ENCODE measurements around the gene POLN.
"Not testable (repeated sequence)": the region's sequence is repeated elsewhere in the genome, so short reads cannot be mapped to it uniquely, and the experiment has no call there.

Gene POLN

GRCh38 chr4:2212831-2213230 is 29.1 kb downstream of the POLN start:
- no peak for DNase-seq

DNA sequence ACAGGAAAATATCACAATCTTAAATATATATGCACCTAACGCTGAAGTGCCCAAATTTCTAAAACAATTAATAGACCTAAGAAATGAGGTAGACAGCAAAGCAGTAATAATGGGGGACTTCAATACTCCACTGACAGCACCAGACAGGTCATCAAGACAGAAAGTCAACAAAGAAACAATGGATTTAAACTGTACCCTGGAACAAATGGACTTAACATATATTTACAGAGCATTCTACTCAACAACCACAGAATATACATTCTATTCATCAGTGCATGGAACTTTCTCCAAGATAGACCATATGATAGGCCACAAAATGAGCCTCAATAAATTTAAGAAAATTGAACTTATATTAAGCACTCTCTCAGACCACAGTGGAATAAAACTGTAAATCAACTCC is 39.1 kb downstream of the POLN start:
- not testable (repeated sequence) for DNase-seq

GRCh38 chr4:2194496-2194895 is 47.4 kb downstream of the POLN start:
- no peak for DNase-seq

DNA sequence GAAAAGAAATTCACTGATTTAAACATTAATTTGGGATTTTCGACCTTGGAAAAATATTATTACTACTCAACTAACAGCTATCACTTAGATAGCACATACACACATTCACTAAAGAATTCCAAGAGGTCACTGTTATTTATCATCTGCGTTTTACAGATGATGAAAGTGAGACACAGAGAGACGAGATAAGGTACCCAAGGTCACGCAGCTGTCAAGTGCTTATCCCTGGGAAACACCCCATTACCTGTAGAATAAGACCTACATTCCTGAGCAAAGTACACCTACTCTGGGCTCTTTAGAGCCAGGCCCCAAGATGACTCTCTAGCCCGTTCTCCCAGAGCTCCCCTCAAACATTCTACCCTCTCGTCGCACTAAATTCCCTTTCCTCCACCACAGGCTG is 48.6 kb downstream of the POLN start:
- no peak for DNase-seq

DNA sequence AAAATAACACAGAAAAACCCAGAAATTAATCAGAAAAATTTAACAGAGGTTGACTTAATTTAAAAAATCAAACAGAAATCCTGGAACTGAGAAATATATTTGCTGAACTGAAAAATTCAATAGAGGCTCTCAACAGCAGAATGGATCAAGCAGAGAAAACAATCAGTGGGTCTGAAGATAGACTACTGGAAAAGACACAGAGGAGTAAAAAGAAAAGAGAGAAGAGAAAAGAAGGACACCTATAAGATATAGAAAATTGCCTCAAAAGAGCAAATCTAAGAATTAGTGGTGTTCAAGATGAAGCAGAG is 55.1 kb downstream of the POLN start:
- DNase-seq = no peak

- DNase-seq = peak; percentile 21
Measured at GRCh38 chr4:2186133-2186864, 55.6 kb downstream of the POLN start.

GRCh38 chr4:2183394-2183793 is 58.5 kb downstream of the POLN start:
- DNase-seq = no peak

DNA sequence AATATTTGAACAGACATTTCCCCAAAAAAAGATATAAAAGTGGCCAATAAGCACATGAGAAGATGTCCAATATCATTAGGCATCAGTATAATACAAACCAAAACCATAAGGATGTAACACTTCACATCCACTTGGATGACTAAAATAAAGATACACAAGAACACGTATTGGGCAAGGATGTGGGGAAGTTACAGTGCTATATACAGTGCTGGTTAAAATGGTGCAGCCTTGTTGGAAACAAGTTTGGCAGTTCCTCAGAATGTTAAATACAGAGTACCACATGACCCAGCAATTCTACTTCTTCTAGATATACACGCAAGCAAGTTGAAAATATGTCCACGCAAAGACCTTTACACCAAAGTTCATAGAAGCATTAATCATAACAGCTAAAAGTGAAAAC is 58.9 kb downstream of the POLN start:
- DNase-seq = no peak

- no peak for DNase-seq
Measured at GRCh38 chr4:2180410-2180809, 61.5 kb downstream of the POLN start.

DNA sequence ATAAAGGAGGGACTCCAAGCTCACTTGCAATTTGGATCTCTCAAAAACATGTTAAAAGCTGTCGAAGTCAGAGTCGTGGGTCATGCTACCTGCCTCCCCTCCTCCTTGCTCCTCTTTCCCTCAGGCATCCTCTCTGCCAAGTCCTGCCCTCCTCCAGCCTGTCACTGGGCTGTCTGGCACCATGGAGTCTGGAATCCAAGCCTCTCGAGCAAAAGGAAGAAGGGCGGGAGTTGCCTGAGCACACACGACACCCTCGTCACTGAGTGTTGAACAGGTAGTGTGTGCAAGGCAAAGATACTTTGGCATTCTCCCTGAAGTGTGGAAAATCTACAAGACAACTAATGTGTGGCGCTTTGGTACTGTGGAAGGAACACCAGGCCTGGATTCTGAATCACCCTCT is 62.2 kb downstream of the POLN start:
- no peak for DNase-seq

DNA sequence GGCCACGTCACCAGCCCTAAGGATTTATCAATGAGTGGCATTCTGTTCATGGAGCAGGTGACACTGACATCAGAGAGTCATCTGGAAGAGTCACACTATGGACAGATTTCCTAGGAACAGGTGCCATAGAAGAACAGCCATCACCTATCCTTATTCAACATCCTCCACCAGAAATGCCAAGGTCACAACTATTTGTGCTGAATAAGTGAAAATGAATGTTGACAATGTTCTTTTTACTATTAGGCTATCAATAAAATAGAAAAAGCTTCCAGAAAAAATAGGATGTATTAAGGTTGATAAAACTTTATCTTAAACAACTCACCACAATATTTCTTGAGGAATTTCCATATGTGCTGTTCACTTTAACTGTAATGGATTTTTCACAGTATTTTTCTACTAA is 62.9 kb downstream of the POLN start:
- DNase-seq = no peak

DNA sequence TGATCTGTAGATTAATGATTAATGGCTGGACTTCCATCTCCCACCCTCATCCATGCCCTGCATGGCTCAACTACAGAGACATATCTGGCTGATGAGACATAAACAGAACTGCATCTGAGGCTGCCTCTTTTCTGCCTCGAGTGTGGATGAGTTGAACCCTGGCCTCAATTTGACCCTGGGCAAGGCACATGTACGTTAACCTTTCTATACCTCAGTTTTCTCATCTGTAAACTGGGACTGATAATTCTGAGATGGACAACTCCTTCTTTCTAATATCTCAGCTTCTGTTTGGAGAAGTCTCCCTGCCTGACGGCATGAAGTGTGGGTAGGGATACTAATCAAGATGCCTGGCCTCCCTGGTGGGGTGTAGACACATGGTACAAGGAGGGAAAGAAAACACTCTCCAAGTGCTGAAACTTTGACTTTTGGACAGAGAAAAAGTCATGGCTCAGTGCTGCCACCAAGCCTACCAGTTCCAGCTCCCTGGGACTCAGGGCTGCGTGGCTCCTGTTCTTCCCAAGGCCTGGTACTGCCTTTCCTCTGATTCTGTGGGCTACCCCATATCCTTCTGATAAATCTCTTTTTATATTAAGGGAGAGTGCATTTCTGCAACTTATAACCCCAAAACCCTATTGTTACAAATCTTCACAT is 64.4 kb downstream of the POLN start:
- DNase-seq = no peak

DNA sequence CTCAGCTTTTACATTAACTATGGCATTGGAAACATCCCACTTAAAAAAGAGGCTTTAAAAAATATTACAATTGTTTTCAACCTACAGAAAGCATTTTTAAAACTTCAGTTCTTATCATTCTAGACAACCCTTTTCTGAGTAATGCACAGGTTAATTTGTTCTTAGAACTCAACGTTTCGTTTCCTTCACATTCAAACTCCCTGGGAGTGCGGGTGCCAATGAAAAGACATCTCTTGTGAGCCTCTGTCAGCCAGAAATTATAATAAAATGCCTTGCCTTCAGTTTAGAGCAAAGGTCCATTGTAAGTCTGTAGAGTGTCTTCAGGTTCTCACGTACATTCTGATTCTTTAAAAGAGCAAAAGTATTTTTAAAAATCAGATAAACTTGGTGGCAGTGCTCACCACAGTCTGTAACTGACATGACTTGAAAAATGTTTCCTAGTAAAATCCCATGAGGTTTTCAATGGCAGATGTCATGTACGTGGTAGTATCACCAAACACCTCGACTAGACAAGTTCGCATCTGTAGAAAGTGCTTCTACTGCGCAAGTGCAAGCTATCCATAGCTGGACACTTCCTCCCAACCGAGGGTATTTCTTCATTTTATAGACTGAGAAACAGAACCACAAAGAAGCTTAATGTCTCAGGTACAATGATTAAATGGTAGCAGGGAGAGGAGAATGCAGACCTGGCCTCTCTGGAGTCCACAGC is 65.8 kb downstream of the POLN start:
- no peak for DNase-seq

DNA sequence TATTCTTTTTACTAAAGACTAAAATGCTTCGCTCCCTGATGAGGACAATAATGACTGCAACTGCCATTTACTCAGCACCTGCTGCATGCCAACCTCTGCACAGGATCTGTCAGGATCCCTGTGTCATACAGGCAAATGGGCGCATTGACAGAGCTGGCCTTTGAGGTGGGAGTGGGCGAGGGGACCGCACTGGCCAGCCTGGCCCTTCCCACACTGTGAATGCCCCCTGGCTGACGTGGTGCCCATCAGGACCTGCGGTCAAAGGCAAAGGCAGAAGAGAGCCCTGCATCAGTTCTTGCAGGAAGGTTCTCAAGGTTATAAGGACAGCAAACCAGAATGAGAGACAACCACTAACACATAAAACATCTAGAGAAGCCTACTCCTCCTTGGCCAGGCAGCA is 67.9 kb downstream of the POLN start:
- no peak for DNase-seq

- DNase-seq = no peak
Measured at GRCh38 chr4:2172627-2173231, 69.2 kb downstream of the POLN start.

DNA sequence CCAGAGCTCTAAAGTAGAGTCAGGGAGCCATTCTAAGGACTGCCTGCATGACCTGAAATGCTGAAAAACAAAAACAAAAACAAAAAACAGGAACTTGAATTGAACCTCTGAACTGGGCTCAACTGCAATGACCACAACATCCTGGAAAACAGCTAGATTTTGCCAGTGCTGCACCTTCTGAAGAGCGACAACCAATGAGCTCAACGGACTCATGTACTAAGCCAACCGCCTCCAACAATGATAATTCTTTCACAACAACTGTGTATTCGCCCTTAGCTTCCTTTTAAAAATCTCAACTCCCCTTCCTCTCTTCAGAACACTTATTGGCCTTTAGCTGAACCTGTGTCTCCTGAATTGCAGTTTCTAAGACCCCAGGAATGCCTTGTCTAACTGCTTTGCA is 69.8 kb downstream of the POLN start:
- peak; percentile 32 for DNase-seq

- DNase-seq = no peak
Measured at GRCh38 chr4:2168469-2169319, 73.2 kb downstream of the POLN start.

DNA sequence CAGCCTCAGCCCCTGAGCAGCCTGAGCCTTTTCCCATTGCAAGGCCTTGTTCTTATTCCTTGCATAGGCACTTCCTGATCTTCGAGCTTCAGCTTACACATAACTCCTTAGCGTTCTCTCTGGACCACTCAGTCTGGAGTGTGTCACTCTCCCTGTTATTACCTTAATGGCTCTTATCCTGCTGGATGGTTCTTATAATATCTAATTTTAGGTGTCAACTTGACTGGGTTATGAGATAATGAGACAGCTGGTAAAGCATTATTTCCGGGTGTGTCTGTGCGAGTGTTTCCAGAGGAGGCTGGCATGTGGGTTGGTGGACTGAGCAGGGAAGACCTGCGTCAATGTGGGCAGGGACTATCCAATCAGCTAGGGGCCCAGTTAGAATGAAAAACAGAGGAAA is 75.7 kb downstream of the POLN start:
- no peak for DNase-seq

DNA sequence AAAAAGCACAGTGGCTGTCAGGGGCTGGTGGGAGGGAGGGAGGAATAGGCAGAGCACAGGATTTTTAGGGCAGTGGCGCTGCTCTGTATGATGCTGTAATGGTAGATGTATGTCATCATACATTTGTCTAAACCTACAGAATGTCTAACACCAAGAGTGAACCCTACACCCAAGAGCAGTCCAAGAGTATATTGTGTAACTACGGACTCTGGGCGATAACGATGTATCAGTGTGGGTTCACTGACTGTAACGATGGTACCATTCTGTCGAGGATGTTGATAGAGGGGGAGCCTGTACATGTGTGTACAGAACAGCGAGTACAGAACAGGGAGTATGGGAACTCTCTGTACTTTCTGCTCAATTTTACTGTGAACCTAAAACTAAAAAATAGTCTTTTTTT is 76.5 kb downstream of the POLN start:
- DNase-seq = no peak

DNA sequence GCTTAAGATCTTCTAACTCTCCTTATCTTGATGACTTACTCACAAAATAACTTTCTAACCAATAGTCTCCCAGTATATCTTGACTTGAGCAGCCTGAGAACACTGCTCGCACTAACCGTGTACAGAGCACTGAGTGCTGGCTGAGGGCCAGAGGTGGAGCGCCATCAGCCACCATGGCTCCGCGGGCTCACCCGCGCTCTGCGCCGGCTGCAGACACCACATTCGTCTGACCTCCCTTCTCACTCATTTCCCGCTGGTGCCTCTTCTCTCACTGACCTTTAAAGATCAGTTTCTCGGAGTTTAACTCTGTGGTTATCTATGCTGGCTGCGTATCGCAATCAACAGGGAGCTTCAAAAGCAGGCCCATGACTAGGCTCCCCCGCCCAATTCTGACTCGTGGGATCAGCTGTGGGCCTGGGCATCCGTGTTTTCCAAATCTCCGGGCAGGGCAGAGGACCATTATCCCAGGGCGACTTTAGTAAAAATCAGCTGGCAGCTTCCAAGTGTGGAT is 78.6 kb downstream of the POLN start:
- DNase-seq = no peak

- not testable (repeated sequence) for DNase-seq
Measured at GRCh38 chr4:2161092-2161703, 80.7 kb downstream of the POLN start.

GRCh38 chr4:2159931-2160330 is 82.0 kb downstream of the POLN start:
- no peak for DNase-seq
